Chondrocyte (in vitro differentiated cells): ENCODE results near the gene UBN1. TPM values are rescaled to one million over a fixed set of nuclear protein-coding genes. Genes with fewer than 3 reads are reported as not detected.

Experiments used
- DNase-seq: peaks from one replicate; pipeline ENCODE4 v3.0.0; 2021; ENCODE audit warnings: mixed read lengths, low spot score
- H3K27ac Mint-ChIP-seq: one replicate; pipeline ENCODE4 v1.8.0; 2021; ENCODE audit warnings: mild to moderate bottlenecking, moderate library complexity, mixed read lengths; ENCODE audit not compliant: unreplicated experiment
- H3K27me3 Mint-ChIP-seq: 2 replicates; pipeline ENCODE4 v1.8.0; 2021; ENCODE audit warnings: low read depth, mixed read lengths
- H3K36me3 Mint-ChIP-seq: 2 replicates; pipeline ENCODE4 v1.8.0; 2021; ENCODE audit warnings: low read depth, mixed read lengths
- H3K4me1 Mint-ChIP-seq: 2 replicates; pipeline ENCODE4 v1.8.0; 2021; ENCODE audit warnings: low read depth, mild to moderate bottlenecking, mixed read lengths
- H3K4me3 Mint-ChIP-seq: one replicate; pipeline ENCODE4 v1.8.0; 2021; ENCODE audit warnings: mild to moderate bottlenecking, moderate library complexity, mixed read lengths; ENCODE audit not compliant: unreplicated experiment
- H3K9me3 Mint-ChIP-seq: 2 replicates; pipeline ENCODE4 v1.8.0; 2021; ENCODE audit warnings: low read depth, mixed read lengths
- CTCF ChIP-seq: fragments of 200-600 bp; sonication (generic); IDR thresholded peaks from 2 replicates; pipeline ENCODE4 v1.5.0; 2021; ENCODE audit warnings: antibody characterized with exemption, mild to moderate bottlenecking, moderate library complexity
- total RNA-seq: library from RNA; stranded (reverse); gene quantifications from 3 replicates; pipeline ENCODE4 v1.2.1, GENCODE V29; 2021

The UBN1 gene
- total RNA-seq, 1 donor from 2014 or later, result 40.1 TPM

DNA sequence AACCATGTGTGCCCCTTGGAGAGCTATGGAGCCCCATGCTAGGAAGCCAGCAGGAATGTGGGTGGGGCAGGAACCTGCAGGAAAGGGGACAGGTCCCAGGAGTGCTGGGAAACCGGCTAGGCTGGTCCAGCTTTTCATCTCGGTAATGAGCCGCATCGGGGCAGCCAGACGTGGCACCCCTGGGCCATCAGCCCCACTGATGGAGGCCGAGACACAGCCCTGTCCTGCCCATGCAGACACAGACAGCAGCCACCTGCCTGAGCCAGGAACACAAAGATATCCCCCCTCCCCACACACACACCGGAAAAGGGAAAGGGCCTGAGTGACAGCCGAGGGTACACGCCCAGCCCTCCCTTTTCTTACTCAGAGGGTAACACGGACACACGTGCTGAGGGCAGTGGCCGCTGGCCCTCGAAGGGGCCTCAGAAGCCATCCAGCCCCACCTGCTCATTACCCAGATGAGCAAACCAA lies 71.5 kb downstream of the UBN1 start:
- Mint-ChIP-seq H3K9me3 (no peaks in the 10 kb centered on the region), H3K4me1 (peaks cover 17% of the 10 kb centered on the region), H3K27ac (no peak overlapping the region), H3K27me3 (peaks cover 8% of the 10 kb centered on the region), H3K4me3 (no peak overlapping the region), H3K36me3 (no peaks in the 10 kb centered on the region)
- no peak for TF ChIP-seq CTCF
- DNase-seq, result no peak

DNA sequence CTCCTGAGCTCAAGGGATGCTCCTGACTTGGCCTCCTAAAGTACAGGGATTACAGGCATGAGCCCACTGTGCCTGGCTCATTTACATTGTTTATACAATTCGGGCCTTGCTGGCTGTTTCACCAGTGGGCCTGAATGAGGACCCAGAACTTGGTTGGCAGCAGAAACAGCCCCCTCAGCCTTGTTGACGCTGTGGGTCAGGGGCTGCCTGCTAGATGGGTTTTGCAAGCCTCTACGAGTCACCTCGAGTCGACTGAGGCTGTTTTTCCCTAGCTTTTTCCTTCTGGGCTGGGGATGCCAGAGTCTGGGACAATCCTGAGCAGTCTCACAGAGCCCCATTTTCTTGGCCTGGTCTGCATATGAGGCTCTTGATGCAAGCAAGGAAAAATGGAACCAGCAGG lies 73.5 kb downstream of the UBN1 start:
- Mint-ChIP-seq H3K27me3 (peaks cover 15% of the 10 kb centered on the region), H3K4me3 (no peak overlapping the region), H3K27ac (no peak overlapping the region), H3K9me3 (no peaks in the 10 kb centered on the region), H3K4me1 (peaks cover 10% of the 10 kb centered on the region), H3K36me3 (no peaks in the 10 kb centered on the region)
- no peak for DNase-seq
- TF ChIP-seq CTCF, result no peak

DNA sequence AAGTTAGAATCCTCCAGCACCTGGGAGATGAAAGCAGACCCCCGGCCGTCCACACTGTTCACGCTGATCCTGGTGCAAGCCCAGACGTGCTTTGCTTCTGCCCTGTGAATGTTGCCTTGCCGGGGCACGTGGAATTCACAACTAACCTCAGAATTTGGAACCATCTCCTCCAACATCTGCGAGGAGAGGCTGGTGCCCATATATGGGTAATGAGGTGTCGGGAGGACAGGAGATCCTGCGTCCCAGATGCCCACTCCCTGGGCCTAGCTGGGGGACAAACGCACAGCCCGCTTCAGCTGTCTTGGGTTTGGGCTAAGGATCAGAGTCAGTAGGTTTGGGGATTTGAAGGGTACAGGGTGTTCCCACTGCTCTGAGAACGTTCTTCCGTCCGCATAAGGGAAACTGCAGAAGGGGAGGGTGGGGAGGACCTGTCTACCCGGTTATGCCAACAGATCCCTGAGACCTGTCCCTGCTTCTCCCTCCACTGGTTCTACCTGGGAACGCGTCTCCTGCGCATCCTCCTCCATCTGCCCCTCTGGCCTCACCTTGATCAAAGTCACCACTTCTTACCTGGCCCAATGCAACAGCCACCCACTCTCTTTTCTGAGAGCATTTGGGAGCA lies 75.6 kb downstream of the UBN1 start:
- Mint-ChIP-seq H3K4me3 (no peak overlapping the region), H3K36me3 (peaks cover 8% of the 10 kb centered on the region), H3K9me3 (peaks cover 11% of the 10 kb centered on the region), H3K27me3 (peaks cover 15% of the 10 kb centered on the region), H3K4me1 (no peaks in the 10 kb centered on the region), H3K27ac (no peak overlapping the region)
- TF ChIP-seq CTCF, result no peak
- DNase-seq, result no peak

DNA sequence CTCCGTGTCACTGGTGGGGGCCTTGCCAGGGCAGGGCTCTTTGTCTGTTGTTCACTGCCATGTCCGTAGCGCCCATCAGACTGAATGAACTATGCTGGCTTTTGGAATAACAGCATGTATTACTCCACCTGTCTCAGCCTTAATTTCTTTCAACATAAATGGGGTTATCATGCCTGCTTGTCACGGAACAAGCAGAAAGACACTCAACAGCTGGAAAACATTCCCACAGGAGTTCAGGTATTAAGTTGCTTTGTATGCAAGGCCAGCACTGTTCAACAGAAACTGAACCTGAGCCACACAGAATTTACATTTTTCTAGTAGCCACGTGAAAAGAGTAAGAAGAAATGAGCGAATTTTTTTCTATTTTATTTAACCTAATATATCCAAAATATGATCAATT lies 76.6 kb downstream of the UBN1 start:
- H3K36me3 Mint-ChIP-seq, result peaks cover 8% of the 10 kb centered on the region
- H3K4me1 Mint-ChIP-seq, result no peaks in the 10 kb centered on the region
- no peak overlapping the region for H3K4me3 Mint-ChIP-seq
- peaks cover 15% of the 10 kb centered on the region for H3K27me3 Mint-ChIP-seq
- H3K9me3 Mint-ChIP-seq, result peaks cover 11% of the 10 kb centered on the region
- no peak overlapping the region for H3K27ac Mint-ChIP-seq
- no peak for DNase-seq
- no peak for TF ChIP-seq CTCF

DNA sequence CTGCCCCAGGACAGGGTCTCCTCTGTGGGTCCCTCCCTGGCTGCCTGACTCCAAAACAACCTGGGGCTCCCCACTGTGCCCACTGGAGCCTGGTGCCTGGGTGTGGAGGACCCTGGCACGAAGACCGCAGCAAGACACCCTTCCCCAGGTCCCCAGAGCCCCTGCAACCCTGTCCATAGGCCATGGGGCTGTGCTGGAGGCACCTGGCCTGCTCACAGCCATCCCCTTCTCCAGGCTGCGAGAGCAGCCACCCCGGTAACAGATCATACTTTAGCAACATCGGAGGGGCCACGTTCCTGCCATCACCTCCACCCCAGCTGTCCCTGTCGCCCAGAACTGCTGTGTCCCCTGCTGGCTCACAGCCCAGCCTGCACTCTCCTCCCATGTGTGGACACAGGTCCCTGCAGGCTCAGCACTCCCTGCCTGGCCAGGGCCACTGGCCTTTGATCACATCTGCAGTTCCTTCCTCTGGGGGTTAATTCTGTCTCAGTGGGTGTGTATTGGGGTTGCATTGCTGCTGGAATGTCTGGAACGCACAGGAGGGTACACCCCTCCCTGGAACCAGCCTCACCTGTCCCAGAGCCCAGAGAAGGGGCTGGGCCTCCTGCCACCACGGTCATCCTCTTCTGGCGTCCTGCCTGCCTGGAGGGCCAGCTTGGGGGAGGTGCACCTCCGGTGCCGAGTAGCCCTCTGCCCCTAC lies 77.5 kb downstream of the UBN1 start:
- DNase-seq, result no peak

More for the DNA sequence above, 77.5 kb downstream of the UBN1 start:
- TF ChIP-seq CTCF, result no peak
- Mint-ChIP-seq H3K36me3 (peaks cover 8% of the 10 kb centered on the region), H3K4me1 (no peaks in the 10 kb centered on the region), H3K27me3 (peaks cover 15% of the 10 kb centered on the region), H3K4me3 (no peak overlapping the region), H3K27ac (no peak overlapping the region), H3K9me3 (peaks cover 11% of the 10 kb centered on the region)
